ENCODE measurements around the gene BICD1.

Gene BICD1

DNA sequence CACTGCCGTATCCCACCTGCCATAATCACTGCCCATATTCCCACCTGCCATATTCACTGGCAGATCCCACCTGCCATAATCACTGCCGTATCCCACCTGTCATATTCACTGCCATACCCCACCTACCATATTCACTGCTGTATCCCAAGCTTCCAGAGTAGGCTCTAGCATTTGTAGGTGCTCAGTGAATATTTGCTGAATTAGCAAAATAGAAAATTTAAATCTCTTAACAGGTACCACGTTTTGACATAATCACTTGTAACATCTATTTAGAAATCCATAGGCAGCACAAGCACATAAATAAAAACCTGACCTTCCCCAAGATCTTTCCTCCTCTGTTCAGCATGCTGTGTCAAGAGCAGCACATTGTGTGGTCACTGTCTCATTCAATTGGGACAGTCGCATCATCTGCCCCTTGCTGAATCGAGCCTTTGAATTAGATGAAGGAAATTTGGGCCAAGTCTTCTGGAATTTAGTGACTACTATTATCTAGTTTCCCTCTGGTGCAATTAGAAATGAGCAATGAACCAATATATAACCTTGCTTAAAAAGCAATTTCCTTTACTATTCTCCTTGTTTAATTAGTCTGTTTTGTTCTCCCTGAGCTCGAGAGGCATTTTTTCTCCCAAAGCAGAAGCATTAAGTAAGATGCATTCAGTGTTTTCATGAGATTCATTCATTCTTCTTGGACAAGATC is 147.8 kb downstream of the BICD1 start:
- TF ChIP-seq, protein P1, sequence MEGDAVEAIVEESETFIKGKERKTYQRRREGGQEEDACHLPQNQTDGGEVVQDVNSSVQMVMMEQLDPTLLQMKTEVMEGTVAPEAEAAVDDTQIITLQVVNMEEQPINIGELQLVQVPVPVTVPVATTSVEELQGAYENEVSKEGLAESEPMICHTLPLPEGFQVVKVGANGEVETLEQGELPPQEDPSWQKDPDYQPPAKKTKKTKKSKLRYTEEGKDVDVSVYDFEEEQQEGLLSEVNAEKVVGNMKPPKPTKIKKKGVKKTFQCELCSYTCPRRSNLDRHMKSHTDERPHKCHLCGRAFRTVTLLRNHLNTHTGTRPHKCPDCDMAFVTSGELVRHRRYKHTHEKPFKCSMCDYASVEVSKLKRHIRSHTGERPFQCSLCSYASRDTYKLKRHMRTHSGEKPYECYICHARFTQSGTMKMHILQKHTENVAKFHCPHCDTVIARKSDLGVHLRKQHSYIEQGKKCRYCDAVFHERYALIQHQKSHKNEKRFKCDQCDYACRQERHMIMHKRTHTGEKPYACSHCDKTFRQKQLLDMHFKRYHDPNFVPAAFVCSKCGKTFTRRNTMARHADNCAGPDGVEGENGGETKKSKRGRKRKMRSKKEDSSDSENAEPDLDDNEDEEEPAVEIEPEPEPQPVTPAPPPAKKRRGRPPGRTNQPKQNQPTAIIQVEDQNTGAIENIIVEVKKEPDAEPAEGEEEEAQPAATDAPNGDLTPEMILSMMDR (IDR thresholded peaks at IDR 0.05; ENCODE audit: poor library complexity, severe bottlenecking): no peak
- ATAC-seq (ENCODE audit: low read depth) (no peak), DNase-seq (ENCODE audit: low spot score) (no peak)
- Histone ChIP-seq H3K4me1 (ENCODE audit: insufficient read depth, poor library complexity, severe bottlenecking) (no peaks in the 10 kb centered on the region), H3K27ac (ENCODE audit: poor library complexity, severe bottlenecking) (no peak overlapping the region), H3K9me3 (ENCODE audit: severe bottlenecking) (no peaks in the 10 kb centered on the region), H3K36me3 (ENCODE audit: low read depth) (no peaks in the 10 kb centered on the region), H3K27me3 (ENCODE audit: insufficient read depth, poor library complexity, severe bottlenecking) (no peaks in the 10 kb centered on the region), H3K4me3 (ENCODE audit: severe bottlenecking) (no peak overlapping the region)

DNA sequence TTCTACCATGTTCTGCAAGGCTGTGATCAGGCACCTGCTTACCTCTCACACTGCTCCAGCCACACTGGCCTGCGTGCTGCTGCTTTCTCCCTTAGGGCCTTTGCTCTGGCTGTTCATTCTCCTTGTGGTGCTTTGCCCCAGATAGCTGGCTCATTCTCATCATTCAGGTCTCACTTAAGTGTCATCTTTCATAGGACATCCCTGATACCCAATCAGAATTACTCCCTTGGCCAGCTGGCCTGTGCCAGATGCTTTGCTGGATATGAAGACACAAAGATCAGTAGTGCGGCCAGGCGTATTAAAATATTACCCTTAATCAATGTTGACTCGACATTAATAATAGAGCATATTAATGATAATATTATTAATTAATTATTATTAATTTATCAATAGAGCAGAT is 148.9 kb downstream of the BICD1 start:
- Histone ChIP-seq H3K9me3 (ENCODE audit: severe bottlenecking) (no peaks in the 10 kb centered on the region), H3K4me3 (ENCODE audit: severe bottlenecking) (no peak overlapping the region), H3K36me3 (ENCODE audit: low read depth) (no peaks in the 10 kb centered on the region), H3K27me3 (ENCODE audit: insufficient read depth, poor library complexity, severe bottlenecking) (no peaks in the 10 kb centered on the region), H3K27ac (ENCODE audit: poor library complexity, severe bottlenecking) (no peak overlapping the region), H3K4me1 (ENCODE audit: insufficient read depth, poor library complexity, severe bottlenecking) (no peaks in the 10 kb centered on the region)
- TF ChIP-seq, protein P1 (IDR thresholded peaks at IDR 0.05; ENCODE audit: poor library complexity, severe bottlenecking): no peak
- DNase-seq (ENCODE audit: low spot score): no peak
- no peak for ATAC-seq (ENCODE audit: low read depth)

DNA sequence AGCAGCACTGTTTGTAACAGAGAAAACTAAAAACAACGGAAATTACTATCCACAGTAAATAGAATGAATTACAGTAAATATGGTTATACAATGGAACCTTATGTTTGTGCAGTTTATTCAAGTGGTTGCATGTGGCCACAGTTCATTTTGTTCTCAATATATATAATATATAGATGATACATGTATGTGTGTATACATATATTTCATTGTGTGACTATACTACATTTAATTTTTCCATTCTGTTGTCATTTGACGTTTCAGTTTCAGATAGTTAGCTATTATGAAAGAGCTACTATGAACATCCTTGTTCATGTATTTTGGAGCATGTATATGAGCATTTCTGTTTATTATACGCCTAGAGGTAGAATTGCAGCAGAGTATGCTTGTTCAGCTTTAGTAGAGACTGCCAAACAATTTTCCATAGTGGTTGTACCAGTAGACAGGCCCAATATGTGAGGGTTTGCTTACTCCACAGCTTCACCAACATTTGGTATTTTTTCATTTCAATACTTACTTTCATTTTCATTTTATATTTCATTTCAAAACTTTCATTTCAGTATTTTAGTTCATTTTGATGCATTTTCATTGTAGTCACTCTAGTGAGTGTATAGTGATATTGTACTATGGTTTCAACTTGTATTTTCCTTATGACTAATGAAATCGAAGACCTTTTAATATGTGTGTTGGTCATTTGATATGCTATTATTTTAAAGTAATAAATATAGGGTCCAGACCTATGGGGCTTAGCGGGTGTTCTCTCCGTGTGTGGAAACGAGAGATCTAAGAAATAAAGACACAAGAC is 151.2 kb downstream of the BICD1 start:
- no peak overlapping the region for H3K4me3 ChIP-seq (ENCODE audit: severe bottlenecking)
- ATAC-seq (ENCODE audit: low read depth): no peak
- no peaks in the 10 kb centered on the region for H3K4me1 ChIP-seq (ENCODE audit: insufficient read depth, poor library complexity, severe bottlenecking)
- no peak overlapping the region for H3K27ac ChIP-seq (ENCODE audit: poor library complexity, severe bottlenecking)
- TF ChIP-seq, protein P1 (IDR thresholded peaks at IDR 0.05; ENCODE audit: poor library complexity, severe bottlenecking): no peak
- no peaks in the 10 kb centered on the region for H3K36me3 ChIP-seq (ENCODE audit: low read depth)
- no peak for DNase-seq (ENCODE audit: low spot score)
- H3K9me3 ChIP-seq (ENCODE audit: severe bottlenecking): no peaks in the 10 kb centered on the region
- H3K27me3 ChIP-seq (ENCODE audit: insufficient read depth, poor library complexity, severe bottlenecking): no peaks in the 10 kb centered on the region

DNA sequence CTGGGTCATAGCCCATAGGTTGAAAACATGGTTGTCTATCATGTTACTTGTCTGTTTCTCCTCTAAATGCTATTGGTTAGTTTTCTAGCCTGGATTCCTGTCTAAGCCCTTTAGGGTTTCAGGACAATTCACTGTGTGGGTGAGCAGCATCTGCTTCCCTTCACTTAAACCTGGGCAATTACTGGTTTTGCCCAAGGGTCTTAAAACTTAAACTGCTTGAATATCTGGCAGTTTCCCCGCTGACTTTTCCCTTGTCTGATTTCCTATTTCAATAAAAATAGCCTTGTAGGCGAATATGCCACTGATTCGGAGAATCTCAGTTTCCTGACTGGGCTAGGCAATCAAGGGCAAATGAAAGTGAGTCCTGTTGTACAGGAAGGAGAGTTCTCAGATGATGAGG is 154.0 kb downstream of the BICD1 start:
- TF ChIP-seq, protein P1 (IDR thresholded peaks at IDR 0.05; ENCODE audit: poor library complexity, severe bottlenecking): no peak
- no peak for DNase-seq (ENCODE audit: low spot score)
- no peak for ATAC-seq (ENCODE audit: low read depth)
- Histone ChIP-seq H3K4me3 (ENCODE audit: severe bottlenecking) (no peak overlapping the region), H3K27me3 (ENCODE audit: insufficient read depth, poor library complexity, severe bottlenecking) (no peaks in the 10 kb centered on the region), H3K36me3 (ENCODE audit: low read depth) (no peaks in the 10 kb centered on the region), H3K4me1 (ENCODE audit: insufficient read depth, poor library complexity, severe bottlenecking) (no peaks in the 10 kb centered on the region), H3K9me3 (ENCODE audit: severe bottlenecking) (no peaks in the 10 kb centered on the region), H3K27ac (ENCODE audit: poor library complexity, severe bottlenecking) (no peak overlapping the region)

DNA sequence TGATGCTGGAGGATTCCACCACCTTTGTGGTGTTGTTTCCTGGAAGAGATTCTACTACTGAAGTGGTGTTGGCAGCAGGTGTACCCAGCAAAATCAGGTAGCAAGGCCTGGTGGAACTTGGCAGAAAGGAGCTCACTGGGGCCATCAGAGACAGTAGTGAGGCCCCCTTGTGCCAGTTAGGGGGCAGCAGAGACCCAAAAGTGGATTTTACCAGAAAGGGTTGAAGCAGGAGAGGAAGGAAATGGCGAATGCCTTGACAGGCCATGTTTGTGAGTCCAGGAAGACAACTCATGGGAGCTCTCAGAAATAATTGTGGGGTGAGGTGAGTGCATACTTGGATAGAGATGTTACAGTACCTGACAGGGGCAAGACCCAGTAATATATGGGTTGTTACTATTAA is 155.0 kb downstream of the BICD1 start:
- H3K27ac ChIP-seq (ENCODE audit: poor library complexity, severe bottlenecking): no peak overlapping the region
- H3K36me3 ChIP-seq (ENCODE audit: low read depth): no peaks in the 10 kb centered on the region
- ATAC-seq (ENCODE audit: low read depth) (no peak), DNase-seq (ENCODE audit: low spot score) (no peak)
- no peaks in the 10 kb centered on the region for H3K27me3 ChIP-seq (ENCODE audit: insufficient read depth, poor library complexity, severe bottlenecking)
- no peak overlapping the region for H3K4me3 ChIP-seq (ENCODE audit: severe bottlenecking)
- TF ChIP-seq, protein P1 (IDR thresholded peaks at IDR 0.05; ENCODE audit: poor library complexity, severe bottlenecking): no peak
- H3K9me3 ChIP-seq (ENCODE audit: severe bottlenecking): no peaks in the 10 kb centered on the region
- H3K4me1 ChIP-seq (ENCODE audit: insufficient read depth, poor library complexity, severe bottlenecking): no peaks in the 10 kb centered on the region
